GM21360 (cell line): ENCODE measurements around the gene CRIM1.
A peak's percentile ranks its signal among the peaks of the same experiment; 100 is the strongest.
"Not testable (repeated sequence)": the region's sequence is repeated elsewhere in the genome, so short reads cannot be mapped to it uniquely, and the experiment has no call there.

ENCODE experiments used
- ATAC-seq: cut with Tn5 transposase; IDR thresholded peaks from one replicate; pipeline ENCODE4 v1.9.1; 2021; ENCODE audit warnings: mild to moderate bottlenecking, moderate library complexity; ENCODE audit not compliant: unreplicated experiment

The CRIM1 gene

GRCh38 chr2:36355151-36355889 lies at the start of gene CRIM1:
TSS of gene CRIM1 (plus strand) at chr2:36355778. CDS start at chr2:36356293, 515 bp downstream.
- ATAC-seq: peak; percentile 45

- no peak for ATAC-seq
Observed at GRCh38 chr2:36307441-36307840, 48.1 kb upstream of the CRIM1 start.

GRCh38 chr2:36310444-36310843 lies 45.1 kb upstream of the CRIM1 start:
- ATAC-seq: not testable (repeated sequence)

- ATAC-seq: no peak
Observed at GRCh38 chr2:36318547-36318946, 37.0 kb upstream of the CRIM1 start.

GRCh38 chr2:36322108-36322507 lies 33.5 kb upstream of the CRIM1 start:
- ATAC-seq: no peak

- no peak for ATAC-seq
Observed at GRCh38 chr2:36326286-36326685, 29.3 kb upstream of the CRIM1 start.

- ATAC-seq: no peak
Observed at GRCh38 chr2:36329251-36329650, 26.3 kb upstream of the CRIM1 start.

- ATAC-seq: no peak
Observed at GRCh38 chr2:36329746-36330472, 25.7 kb upstream of the CRIM1 start.

GRCh38 chr2:36330473-36331395 lies 24.8 kb upstream of the CRIM1 start:
- no peak for ATAC-seq

- ATAC-seq: no peak
Observed at GRCh38 chr2:36333350-36334012, 22.1 kb upstream of the CRIM1 start.

GRCh38 chr2:36335597-36335996 lies 20.0 kb upstream of the CRIM1 start:
- ATAC-seq: no peak

- no peak for ATAC-seq
Observed at GRCh38 chr2:36336321-36336720, 19.3 kb upstream of the CRIM1 start.

GRCh38 chr2:36337354-36337753 lies 18.2 kb upstream of the CRIM1 start:
- peak; percentile 84 for ATAC-seq

- no peak for ATAC-seq
Observed at GRCh38 chr2:36338124-36338826, 17.3 kb upstream of the CRIM1 start.

GRCh38 chr2:36338827-36339145 lies 16.8 kb upstream of the CRIM1 start:
- no peak for ATAC-seq

GRCh38 chr2:36339607-36340218 lies 15.9 kb upstream of the CRIM1 start:
- no peak for ATAC-seq

GRCh38 chr2:36343606-36344005 lies 12.0 kb upstream of the CRIM1 start:
- ATAC-seq: no peak

- no peak for ATAC-seq
Observed at GRCh38 chr2:36348721-36349120, 6.9 kb upstream of the CRIM1 start.

GRCh38 chr2:36351291-36351690 lies 4.3 kb upstream of the CRIM1 start:
- no peak for ATAC-seq
